Measurements from ENCODE around the gene NUDT22. TPM values are rescaled to one million over a fixed set of nuclear protein-coding genes. Genes with fewer than 3 reads are reported as not detected.

The NUDT22 gene
- total RNA-seq, 1 donor from 2014 or later, result 73.9 TPM

DNA sequence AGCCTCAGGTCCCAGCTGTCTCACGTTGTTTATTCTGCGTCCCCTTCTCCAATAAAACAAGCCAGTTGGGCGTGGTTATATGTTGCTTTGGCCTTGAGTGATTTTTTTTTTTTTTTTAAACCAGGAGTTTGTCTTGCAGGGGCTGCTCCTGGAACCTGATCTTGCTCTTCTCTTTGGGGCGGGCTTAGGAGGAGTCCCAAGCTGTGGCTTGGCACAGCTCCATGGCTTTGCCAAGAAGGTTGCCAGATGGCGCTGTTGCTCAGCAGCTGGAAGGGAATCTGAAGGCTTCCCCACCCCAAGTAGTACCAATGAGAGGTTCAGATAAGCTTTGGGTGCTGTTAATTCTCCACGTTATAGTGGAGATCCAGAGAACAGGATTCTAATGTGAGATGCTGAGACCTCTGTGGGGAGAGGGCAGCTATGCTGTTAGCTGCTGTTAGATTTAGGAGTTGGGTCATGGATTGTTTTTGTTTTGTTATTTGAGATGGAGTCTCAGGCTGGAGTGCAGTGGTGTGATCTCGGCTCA is 21.5 kb upstream of the NUDT22 start:
- intact Hi-C loops (cut with micrococcal nuclease), result no loop called here
- ATAC-seq, result peak; percentile 64

DNA sequence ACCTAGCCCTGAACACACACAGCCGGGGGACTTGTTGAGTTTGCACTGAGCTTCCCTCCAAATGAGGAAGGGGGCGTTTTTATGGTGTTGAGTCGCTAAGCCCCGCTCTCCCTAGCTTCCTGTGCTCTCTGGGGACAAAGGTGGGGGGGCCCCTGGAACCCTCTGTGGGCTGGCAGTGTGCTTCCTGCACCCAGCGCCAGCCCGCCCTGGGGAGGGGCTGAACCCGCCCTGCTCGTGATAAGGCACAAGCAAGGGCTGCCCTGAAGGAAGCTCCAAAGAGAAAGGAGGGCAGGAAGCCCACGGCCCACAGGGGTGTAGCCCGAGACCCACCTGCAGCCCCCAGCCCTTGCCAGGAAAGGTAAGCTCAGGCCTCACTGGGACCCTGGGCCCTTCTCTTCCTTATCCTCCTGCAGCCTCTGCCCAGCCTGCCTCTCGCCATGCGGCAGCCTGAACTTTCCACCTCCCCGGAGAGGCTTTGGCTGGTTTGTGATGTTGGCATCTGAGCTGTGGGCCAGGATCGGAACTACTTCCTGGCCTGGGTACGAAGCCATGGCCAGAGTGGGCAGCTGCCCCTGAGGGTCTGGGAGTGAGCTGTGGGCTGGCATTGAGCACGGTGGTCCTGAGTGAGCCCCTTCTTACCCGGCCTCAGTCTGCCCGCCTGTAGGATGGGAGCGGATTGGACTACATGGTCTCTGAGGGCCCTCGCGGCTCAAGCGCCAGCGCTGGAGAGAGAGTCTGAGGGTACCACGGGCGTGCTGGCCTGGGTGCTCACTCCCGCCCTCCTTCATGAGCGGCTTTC is 19.4 kb upstream of the NUDT22 start, which contains the start of gene FERMT3:
Gene FERMT3 (plus strand): TSS at position 265 of the 799 bp plus-strand sequence. CDS start 644 bp downstream, outside the sequence.
- ATAC-seq (peak; percentile 43), DNase-seq (peak; percentile 78)
- intact Hi-C loops (cut with micrococcal nuclease), result no loop called here

More for the DNA sequence above, 21.5 kb upstream of the NUDT22 start:
- peak; percentile 88 for DNase-seq

DNA sequence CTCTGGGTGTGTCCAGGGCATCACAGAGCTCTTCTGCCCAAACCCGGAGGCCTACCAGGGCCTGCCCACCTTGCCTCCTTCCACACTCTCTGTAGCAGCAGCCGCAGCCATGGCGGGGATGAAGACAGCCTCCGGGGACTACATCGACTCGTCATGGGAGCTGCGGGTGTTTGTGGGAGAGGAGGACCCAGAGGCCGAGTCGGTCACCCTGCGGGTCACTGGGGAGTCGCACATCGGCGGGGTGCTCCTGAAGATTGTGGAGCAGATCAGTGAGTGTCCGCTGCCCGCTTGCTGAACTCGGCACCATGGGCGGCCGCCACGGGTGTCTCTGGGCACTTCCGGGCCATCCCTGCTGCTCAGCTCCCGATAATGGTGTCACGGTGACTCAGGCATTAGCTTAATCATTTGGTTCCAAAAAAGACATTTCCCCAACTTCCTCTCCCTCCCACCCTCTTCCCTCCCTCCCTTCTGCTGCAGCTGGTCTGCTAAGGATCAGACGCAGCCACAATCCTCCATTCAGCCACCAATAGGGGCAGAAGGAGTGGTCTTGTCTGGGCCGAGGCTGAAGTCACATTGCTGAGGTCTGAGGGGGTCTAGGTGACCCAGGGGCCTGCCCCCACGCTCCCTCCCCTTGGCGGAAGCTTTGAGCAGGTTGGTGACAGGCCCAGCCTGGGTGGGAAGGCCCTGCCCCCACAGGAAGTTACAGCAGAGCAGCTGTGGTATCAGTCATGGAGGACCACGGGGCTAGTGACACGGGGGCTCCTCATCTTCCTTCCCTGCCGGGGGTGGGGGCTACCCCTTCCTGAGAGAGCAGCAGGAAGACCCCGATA is 18.6 kb upstream of the NUDT22 start:
- ATAC-seq (peak; percentile 72), DNase-seq (peak; percentile 78)
- intact Hi-C loops (cut with micrococcal nuclease), result no loop called here

GRCh38 chr11:64208086-64208795 is 17.8 kb upstream of the NUDT22 start:
- intact Hi-C loops (cut with micrococcal nuclease), result no loop called here
- ATAC-seq, result peak; percentile 3

GRCh38 chr11:64208796-64209562 is 17.1 kb upstream of the NUDT22 start:
- DNase-seq, result no peak
- no peak for ATAC-seq
- intact Hi-C loops (cut with micrococcal nuclease), result no loop called here

More at GRCh38 chr11:64208086-64208795, 17.8 kb upstream of the NUDT22 start:
- DNase-seq, result no peak

- no peak for DNase-seq
- intact Hi-C loops (cut with micrococcal nuclease), result no loop called here
- no peak for ATAC-seq
These were observed 16.6 kb upstream of the NUDT22 start for GRCh38 chr11:64209563-64209843.

GRCh38 chr11:64210301-64211020 is 15.6 kb upstream of the NUDT22 start:
- ATAC-seq (no peak), DNase-seq (no peak)
- intact Hi-C loops (cut with micrococcal nuclease), result no loop called here

DNA sequence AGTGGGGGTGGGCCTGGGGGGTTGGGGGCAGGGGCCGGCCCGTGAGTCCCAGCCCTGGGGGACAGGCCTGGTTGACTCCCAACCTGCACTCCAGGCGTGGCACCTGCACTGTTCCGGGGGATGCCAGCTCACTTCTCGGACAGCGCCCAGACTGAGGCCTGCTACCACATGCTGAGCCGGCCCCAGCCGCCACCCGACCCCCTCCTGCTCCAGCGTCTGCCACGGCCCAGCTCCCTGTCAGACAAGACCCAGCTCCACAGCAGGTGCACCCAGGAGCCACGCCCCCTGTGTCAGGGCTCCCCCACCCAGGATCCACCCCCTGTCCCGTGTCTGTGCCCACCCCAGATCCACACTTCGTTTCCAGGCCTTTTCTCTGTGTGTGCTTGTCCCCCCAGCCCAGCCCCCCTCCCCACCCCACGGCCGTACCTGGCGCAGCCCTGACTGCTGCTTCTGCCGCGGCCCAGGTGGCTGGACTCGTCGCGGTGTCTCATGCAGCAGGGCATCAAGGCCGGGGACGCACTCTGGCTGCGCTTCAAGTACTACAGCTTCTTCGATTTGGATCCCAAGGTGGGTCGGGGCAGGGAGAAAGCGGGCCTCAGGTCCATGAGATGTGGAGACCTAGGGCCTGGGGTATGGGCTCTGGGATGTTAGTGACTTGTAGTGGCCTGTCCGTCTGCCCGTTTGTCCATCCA is 14.7 kb upstream of the NUDT22 start:
- intact Hi-C loops (cut with micrococcal nuclease), result no loop called here
- DNase-seq, result no peak

DNA sequence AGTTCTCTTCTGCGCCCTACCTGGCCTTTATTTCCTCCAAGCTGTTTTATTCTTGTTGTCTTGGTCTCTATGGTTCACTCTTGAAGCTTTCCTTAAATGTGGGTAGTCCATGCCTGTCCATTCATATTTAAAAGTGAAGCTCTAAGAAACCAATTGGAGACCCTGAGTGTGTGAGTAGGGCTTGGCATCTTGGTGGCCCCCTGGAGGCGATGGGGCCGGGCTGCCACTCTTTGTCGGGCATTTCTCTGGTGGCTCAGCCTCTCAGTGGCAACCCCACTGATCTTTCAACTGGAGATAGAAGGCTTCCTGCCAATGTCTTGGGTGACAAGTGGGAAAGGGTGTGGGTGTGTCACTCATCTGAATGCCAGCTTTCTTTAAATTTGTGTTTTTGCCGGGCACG is 9.2 kb upstream of the NUDT22 start:
- no peak for ATAC-seq
- intact Hi-C loops (cut with micrococcal nuclease), result no loop called here
- DNase-seq, result no peak

More for the DNA sequence above, 14.7 kb upstream of the NUDT22 start:
- no peak for ATAC-seq

- ATAC-seq (no peak), DNase-seq (no peak)
- intact Hi-C loops (cut with micrococcal nuclease), result no loop called here
These were observed 7.3 kb upstream of the NUDT22 start for GRCh38 chr11:64218628-64219353.

- no peak for ATAC-seq
- intact Hi-C loops (cut with micrococcal nuclease), result no loop called here
- no peak for DNase-seq
These were observed 6.8 kb upstream of the NUDT22 start for GRCh38 chr11:64219354-64219684.

- ATAC-seq (no peak), DNase-seq (no peak)
- intact Hi-C loops (cut with micrococcal nuclease), result no loop called here
These were observed 6.3 kb upstream of the NUDT22 start for GRCh38 chr11:64219755-64220154.

DNA sequence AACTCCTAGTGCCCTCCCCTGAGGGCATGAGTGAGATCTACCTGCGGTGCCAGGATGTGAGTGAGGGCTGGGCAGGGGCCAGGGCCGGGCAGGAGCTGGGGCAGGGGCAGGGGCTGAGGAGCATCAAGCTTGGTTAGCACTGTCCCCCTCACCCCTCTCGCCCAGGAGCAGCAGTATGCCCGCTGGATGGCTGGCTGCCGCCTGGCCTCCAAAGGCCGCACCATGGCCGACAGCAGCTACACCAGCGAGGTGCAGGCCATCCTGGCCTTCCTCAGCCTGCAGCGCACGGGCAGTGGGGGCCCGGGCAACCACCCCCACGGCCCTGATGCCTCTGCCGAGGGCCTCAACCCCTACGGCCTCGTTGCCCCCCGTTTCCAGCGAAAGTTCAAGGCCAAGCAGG is 5.8 kb upstream of the NUDT22 start:
- DNase-seq (no peak), ATAC-seq (no peak)
- intact Hi-C loops (cut with micrococcal nuclease), result no loop called here

- intact Hi-C loops (cut with micrococcal nuclease), result no loop called here
- no peak for ATAC-seq
- no peak for DNase-seq
These were observed 5.3 kb upstream of the NUDT22 start for GRCh38 chr11:64220798-64221197.

DNA sequence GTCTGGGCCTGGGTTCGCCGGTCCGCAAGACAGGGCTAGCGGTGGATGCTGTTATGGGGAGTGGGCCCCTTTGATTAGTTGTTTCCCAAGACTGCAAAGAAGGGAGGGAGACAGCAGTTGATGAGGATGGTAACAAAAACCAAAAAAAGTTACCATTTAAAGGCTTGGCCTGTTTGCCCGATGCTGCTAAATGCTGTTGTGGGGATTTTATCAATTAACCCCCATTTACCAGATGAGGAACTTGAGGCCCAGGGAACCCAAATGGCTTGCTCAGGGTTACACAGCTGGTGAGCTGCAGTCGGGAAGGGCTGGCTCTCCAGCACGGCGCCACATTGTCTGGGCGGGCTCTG is 3.4 kb upstream of the NUDT22 start:
- intact Hi-C loops (cut with micrococcal nuclease), result no loop called here
- DNase-seq, result no peak
- no peak for ATAC-seq

DNA sequence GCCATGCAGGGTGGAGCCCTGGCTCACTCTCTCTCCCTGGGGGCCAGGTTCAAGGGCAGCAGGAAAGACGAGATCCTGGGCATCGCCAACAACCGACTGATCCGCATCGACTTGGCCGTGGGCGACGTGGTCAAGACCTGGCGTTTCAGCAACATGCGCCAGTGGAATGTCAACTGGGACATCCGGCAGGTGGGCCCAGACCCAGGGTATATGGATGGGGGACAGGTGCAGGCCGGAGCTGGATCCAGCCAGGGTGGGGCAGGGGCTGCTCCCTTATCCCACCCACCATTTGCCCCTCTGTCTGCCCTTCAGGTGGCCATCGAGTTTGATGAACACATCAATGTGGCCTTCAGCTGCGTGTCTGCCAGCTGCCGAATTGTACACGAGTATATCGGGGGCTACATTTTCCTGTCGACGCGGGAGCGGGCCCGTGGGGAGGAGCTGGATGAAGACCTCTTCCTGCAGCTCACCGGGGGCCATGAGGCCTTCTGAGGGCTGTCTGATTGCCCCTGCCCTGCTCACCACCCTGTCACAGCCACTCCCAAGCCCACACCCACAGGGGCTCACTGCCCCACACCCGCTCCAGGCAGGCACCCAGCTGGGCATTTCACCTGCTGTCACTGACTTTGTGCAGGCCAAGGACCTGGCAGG is 2.9 kb upstream of the NUDT22 start:
- intact Hi-C loops (cut with micrococcal nuclease), result no loop called here
- peak; percentile 41 for DNase-seq
- ATAC-seq, result no peak

Measured in left ventricle myocardium superior (tissue), 1 donor.